Activated T-cell treated with anti-CD3 and anti-CD28 coated beads, Interleukin-2, amount 50 U/mL, for 4 hours (primary cell): ENCODE results near the gene AFAP1. TPM values are rescaled to one million over a fixed set of nuclear protein-coding genes. Genes with fewer than 3 reads are reported as not detected.

Experiments used
- ATAC-seq, 2 donors: fragments of 200-7000 bp; cut with Tn5 transposase; one replicate each; pipeline ENCODE4 v1.10.0; 2021
- DNase-seq: peaks from one replicate; pipeline ENCODE4 v3.0.0-alpha.2; 2020
- H3K27me3 Mint-ChIP-seq: one replicate; pipeline ENCODE4 v1.8.0; 2021; ENCODE audit warnings: low read depth, mixed read lengths
- H3K36me3 Mint-ChIP-seq: one replicate; pipeline ENCODE4 v1.8.0; 2022; ENCODE audit warnings: mixed read lengths; ENCODE audit not compliant: insufficient read depth
- H3K4me1 Mint-ChIP-seq: one replicate; pipeline ENCODE4 v1.8.0; 2021; ENCODE audit warnings: low read depth, mixed read lengths
- H3K4me3 Mint-ChIP-seq: one replicate; pipeline ENCODE4 v1.8.0; 2021; ENCODE audit warnings: mild to moderate bottlenecking, moderate library complexity, mixed read lengths
- H3K9me3 Mint-ChIP-seq: one replicate; pipeline ENCODE4 v1.8.0; 2021; ENCODE audit warnings: mixed read lengths
- total RNA-seq, 3 donors: library from RNA; stranded (reverse); gene quantifications; one replicate each; pipeline ENCODE4 v1.2.1, GENCODE V29; 2021

AFAP1 gene
- total RNA-seq, 3 donors from 2014 or later = 13.1 to 17.7 (median 14.7) TPM

DNA sequence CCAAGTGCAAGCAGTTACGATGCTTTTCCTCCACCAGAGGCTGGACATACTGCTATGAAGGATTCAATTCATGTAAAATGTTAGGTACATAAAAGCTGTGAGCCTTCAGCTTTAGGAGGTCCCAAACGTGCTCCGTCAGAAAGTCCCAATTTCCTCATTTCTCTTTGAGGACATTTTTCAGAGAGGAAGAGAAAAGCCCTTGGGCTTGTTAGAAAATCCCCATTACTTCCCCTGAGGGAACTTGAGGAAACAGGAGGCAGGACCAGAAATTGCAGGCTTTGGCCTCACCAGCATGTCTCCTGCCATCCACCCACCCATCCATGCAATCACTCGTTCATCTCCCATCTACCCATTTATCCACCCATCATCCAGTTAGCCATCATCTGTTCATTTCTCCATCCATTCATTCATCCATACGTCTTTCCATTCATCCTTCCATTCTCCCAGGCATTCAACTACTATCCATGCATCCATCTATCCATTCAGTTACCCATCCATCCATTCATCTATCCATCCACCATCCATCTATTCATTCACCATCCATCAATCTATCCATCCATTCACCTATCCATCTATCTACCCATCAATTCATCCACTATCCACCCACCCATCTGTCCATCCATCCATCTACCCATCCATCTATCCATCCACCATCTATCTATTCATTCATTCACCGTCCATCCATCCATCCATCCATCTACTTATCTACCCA, 223.5 kb downstream of the AFAP1 start:
- peaks cover 12% of the 10 kb centered on the region for H3K27me3 Mint-ChIP-seq
- DNase-seq = no peak
- no peaks in the 10 kb centered on the region for H3K4me1 Mint-ChIP-seq
- no peaks in the 10 kb centered on the region for H3K9me3 Mint-ChIP-seq
- ATAC-seq = no peak
- H3K36me3 Mint-ChIP-seq = no peaks in the 10 kb centered on the region
- H3K4me3 Mint-ChIP-seq = no peak overlapping the region

DNA sequence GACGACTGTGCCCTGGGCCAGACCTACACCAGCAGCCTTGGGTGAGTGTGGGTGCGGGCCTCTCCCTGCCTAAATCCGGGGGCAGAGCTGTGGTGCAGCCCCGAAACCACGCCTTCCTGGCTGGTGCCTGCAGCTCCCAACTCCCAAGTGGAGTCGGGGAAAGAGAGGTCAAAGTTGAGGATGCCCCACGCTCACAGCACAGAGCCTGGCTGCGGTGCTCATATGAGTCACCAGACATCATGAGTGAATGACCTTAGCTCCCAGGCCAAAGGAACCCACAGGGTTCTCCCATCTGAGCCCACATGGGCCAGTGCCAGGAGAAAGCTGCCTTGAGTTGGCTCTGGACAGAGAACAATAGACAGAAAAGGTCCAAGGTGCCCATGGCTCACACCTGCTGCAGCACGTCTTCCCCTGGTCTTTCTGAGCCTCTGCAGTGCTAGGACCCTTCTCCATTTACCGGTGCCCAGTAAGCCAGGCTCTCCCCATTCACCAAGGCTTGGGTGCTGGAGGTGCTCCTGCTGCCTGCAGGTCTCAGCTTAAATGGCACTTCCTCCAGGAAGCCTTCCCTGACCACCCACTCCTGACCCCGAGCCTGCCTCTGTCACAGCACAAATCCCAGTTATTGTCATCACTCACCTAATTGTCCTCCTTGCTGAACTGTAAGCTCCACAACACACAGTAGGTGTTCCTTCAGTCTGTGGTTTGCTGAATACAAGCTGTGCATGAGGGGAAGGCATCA, 224.2 kb downstream of the AFAP1 start:
- no peaks in the 10 kb centered on the region for H3K9me3 Mint-ChIP-seq
- no peaks in the 10 kb centered on the region for H3K4me1 Mint-ChIP-seq
- no peak for DNase-seq
- H3K36me3 Mint-ChIP-seq = no peaks in the 10 kb centered on the region
- H3K4me3 Mint-ChIP-seq = no peak overlapping the region
- ATAC-seq = no peak
- H3K27me3 Mint-ChIP-seq = peaks cover 10% of the 10 kb centered on the region

DNA sequence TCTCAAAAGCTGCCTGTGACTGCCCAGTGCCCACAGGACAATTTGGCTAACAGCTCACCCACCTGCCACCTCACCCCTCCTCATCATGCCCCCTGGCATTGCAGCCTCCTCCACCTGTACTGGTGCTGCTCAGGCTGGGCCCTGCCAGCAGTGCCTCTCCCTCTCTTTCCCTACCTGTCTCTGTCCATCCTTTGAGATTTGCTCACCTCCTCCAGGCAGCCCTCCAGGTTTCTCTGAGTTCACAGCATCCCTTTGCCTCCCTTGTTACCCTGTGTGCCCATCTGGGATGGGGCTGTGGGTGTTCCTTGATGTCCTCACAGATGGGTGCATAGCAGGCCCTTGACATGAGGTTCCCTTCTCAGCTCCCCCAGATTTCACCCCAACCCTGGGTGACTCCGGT, 224.9 kb downstream of the AFAP1 start:
- Mint-ChIP-seq H3K27me3 (peaks cover 7% of the 10 kb centered on the region), H3K36me3 (no peaks in the 10 kb centered on the region), H3K9me3 (no peaks in the 10 kb centered on the region), H3K4me3 (no peak overlapping the region), H3K4me1 (no peaks in the 10 kb centered on the region)
- ATAC-seq (no peak), DNase-seq (no peak)

DNA sequence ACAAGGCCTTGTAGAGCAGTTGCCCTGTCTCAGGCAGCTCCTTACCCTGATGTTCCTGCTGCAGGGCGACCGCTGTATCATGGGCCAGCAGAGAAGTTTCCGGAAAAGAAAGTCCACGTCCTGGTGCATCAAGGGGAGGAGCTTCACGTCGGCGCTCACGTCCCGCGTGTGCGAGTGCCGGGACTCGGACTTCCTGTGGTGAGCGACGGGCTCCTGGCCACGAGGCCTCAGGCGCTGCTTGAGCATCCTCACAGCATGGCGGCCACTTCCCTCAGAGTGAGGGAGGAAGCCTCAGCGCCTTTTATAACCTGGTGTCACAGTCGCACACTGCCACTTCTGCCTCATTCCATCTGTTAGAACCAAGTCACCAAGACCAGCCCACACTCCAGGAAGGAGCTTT, 225.5 kb downstream of the AFAP1 start:
- DNase-seq (no peak), ATAC-seq (no peak)
- H3K4me1 Mint-ChIP-seq = no peaks in the 10 kb centered on the region
- peaks cover 7% of the 10 kb centered on the region for H3K27me3 Mint-ChIP-seq
- H3K4me3 Mint-ChIP-seq = no peak overlapping the region
- H3K36me3 Mint-ChIP-seq = no peaks in the 10 kb centered on the region
- no peaks in the 10 kb centered on the region for H3K9me3 Mint-ChIP-seq

DNA sequence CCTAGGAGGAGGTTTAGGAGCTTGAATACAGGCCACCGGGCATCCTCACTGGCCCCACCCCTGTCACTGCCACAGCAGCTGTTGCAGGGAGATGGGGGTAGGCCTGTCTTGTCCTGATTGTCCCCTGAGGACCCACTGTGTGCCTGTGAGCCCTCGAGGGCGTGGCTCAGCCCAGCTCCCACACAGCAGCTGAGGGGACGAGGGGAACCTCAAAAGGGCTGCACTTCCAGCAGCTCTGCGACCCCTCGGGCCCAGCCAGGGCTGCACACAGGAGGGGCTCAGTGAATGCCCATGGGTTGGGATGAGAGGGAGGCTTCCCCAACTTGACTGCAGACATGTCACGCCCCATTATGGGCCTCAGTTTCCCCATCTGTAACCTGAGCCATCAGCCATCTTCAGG, 225.9 kb downstream of the AFAP1 start:
- DNase-seq (no peak), ATAC-seq (no peak)
- H3K27me3 Mint-ChIP-seq = peaks cover 5% of the 10 kb centered on the region
- H3K4me1 Mint-ChIP-seq = no peaks in the 10 kb centered on the region
- no peak overlapping the region for H3K4me3 Mint-ChIP-seq
- H3K36me3 Mint-ChIP-seq = no peaks in the 10 kb centered on the region
- H3K9me3 Mint-ChIP-seq = no peaks in the 10 kb centered on the region

DNA sequence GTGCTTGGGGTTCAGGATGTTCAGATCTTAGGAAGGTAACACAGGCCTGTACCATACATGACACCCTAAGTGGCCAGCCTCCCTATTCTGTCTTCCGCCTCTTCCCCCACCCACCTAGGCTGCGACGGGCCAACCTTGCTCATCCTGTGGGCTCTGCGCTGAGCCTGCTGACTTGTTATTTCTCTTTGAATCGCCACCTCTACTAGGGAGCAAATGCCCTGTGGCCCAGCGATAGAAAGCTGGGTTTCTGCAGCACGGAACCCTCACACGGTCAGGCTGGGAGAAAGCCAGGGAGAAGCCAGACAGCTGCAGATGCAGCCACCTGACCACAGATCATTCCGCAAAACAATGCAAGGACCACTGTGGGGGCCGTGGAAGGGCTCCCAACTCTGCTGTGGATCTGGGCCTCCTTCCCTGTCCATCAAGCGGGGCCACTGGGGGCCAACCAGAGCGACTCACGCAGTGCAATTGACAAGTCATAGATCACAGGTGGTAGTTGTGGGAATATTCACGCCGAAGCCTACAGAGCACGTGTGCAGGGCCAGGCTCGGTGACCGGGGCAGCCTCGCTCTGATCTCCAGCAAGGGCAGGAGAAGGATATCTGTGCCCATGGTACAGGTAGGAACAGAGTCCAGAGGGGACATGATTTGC, 227.5 kb downstream of the AFAP1 start:
- Mint-ChIP-seq H3K9me3 (no peaks in the 10 kb centered on the region), H3K4me1 (no peaks in the 10 kb centered on the region), H3K4me3 (no peak overlapping the region), H3K27me3 (no peaks in the 10 kb centered on the region), H3K36me3 (no peaks in the 10 kb centered on the region)
- ATAC-seq = no peak
- no peak for DNase-seq

DNA sequence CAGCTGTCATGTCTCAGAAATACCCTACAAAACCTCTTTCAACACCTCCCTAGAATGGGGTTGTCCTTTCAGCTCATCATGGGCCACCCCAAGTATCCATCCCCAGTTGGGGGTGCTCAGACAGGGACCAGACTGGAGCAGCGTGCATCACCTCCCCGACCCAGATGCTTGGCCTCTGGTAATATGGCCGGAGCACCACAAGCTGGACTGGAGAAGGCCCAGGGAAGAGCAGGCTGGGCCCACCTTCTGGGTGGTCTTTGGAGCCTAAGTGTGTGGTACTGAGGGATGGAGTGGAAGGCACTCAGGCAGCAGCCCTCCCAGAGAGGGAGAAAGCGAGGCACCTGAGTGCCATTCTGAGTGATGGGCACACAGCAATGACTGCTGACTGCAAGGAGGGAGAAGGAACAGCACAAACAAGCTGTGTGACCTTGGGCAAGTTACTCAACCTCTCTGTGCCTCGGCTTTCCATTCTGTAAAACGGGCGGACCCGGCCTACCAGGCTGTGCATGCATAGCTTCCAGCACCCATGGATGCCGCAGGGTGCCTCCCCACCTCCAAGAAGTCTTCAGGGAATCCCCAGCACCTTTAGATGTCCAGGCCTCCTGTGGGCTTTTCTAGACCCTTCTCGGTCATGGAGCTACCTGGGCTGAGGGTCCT, 228.2 kb downstream of the AFAP1 start:
- ATAC-seq (no peak), DNase-seq (no peak)
- H3K4me3 Mint-ChIP-seq = no peak overlapping the region
- no peaks in the 10 kb centered on the region for H3K36me3 Mint-ChIP-seq
- H3K9me3 Mint-ChIP-seq = no peaks in the 10 kb centered on the region
- no peaks in the 10 kb centered on the region for H3K4me1 Mint-ChIP-seq
- no peaks in the 10 kb centered on the region for H3K27me3 Mint-ChIP-seq

DNA sequence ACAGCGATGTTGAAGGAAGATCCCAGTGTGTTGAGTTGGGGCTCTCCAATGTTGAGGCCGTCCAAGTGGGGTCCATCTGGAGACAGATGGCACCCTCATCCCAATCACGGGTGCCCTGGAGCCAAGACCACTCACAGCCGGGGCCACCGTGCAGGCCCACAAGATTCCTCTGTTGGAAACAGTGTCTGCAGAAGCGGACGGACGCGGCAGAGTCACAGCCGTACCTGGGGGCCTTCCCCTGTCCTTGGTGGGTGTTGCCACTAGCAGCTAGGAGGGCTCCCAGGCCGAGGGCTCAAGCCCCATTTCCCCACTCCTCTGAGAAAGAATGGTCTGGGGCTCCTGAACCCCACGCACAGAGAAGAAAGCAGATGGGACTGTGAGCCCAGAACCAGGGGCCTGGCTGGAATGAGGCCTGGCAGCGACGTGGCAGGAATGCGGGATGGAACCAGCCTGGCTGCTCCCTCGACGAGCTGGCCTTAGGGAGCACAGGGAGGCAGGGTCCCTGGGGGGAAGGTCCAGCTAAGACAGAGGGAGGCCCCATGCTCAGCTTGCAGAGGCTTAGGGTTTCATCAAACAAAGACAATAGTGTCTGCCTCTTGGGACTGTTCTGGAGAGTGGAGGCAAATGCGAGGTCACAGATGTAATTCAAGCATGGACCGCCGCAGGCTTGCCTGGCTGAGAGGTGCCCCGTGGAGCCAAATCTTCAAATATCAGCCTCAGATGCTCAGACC, 228.9 kb downstream of the AFAP1 start:
- Mint-ChIP-seq H3K27me3 (no peaks in the 10 kb centered on the region), H3K4me3 (no peak overlapping the region), H3K4me1 (no peaks in the 10 kb centered on the region), H3K36me3 (no peaks in the 10 kb centered on the region), H3K9me3 (no peaks in the 10 kb centered on the region)
- no peak for ATAC-seq
- DNase-seq = no peak

DNA sequence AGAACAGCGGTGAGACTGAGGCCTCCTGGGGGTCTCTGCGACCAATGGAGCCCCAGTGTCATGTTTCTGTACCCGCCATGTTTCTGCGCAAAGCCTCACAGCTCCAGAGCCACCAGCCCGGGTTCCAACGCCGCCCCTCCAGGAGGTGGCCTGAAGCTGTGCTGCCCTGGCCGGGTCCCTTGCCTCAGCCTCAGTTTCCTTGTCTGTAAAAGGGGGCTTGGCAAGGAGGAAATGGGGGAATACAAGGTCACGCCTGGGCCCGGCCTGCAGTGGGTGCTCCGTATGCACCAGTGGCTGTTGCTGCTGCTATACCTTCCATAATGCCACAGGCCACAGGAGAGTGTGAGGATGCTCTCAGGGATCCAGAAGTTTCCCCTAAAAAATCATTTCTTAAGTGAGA, 229.5 kb downstream of the AFAP1 start:
- DNase-seq (no peak), ATAC-seq (no peak)
- Mint-ChIP-seq H3K36me3 (no peaks in the 10 kb centered on the region), H3K4me1 (no peaks in the 10 kb centered on the region), H3K27me3 (no peaks in the 10 kb centered on the region), H3K4me3 (no peak overlapping the region), H3K9me3 (no peaks in the 10 kb centered on the region)

DNA sequence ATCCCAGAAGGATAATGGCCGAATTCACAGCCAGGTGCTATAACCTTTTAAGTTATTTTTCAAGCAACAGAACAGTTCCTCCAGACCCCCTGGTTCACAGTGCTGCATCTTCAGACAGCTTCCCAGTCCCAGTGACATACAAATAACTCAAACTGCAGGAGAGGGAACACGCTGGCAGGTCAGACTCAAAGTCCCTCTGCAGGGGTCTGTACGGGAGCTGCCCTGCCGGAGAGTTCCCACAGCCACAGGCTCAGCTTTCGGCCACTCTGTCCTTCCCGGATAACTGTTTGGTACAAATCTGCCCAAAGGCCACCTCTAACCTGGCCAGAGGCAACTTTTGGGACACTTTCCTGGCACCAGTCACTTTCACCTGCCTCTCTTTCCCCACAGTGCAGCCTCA, 230.2 kb downstream of the AFAP1 start:
- DNase-seq (no peak), ATAC-seq (no peak)
- Mint-ChIP-seq H3K4me1 (no peaks in the 10 kb centered on the region), H3K36me3 (no peaks in the 10 kb centered on the region), H3K9me3 (no peaks in the 10 kb centered on the region), H3K27me3 (no peaks in the 10 kb centered on the region), H3K4me3 (no peak overlapping the region)

DNA sequence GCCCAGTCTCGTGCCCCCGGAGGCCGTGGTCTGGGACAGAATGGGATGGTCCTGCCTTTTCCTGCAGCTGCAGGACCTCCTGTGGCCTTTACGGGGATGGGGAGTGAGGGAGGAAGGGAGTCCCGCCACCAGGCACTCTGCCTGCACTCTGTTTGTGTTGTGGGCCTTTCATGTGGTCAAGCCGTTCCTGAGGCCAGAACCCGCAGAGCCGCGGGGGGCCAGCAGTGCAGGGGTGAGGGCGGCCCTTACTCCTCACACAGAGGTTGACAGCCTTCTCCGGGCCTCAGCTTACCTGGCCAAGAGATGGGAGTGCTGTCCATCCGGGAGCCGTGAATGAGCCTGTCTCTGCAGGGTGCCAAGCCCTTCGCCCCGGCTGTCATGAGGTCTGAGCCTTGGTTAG, 230.7 kb downstream of the AFAP1 start:
- Mint-ChIP-seq H3K9me3 (no peaks in the 10 kb centered on the region), H3K4me1 (no peaks in the 10 kb centered on the region), H3K27me3 (no peaks in the 10 kb centered on the region), H3K4me3 (no peak overlapping the region), H3K36me3 (no peaks in the 10 kb centered on the region)
- DNase-seq = no peak
- no peak for ATAC-seq
